PC-9 (cell line): ENCODE data around the gene MPV17. TPM values are rescaled to one million over a fixed set of nuclear protein-coding genes. Genes with fewer than 3 reads are reported as not detected.

ENCODE experiments used
- BruUV-seq: library from RNA; stranded (reverse); fragments of 400-500 nt; replicated peaks from 2 replicates; lab custom pipeline; 2021; lab: Mats Ljungman, UMichigan
- CTCF ChIA-PET: fragments of 300-600 bp; sonication (Branson Sonifier 250); formaldehyde crosslinking; loops from one replicate; lab custom pipeline; 2022; ENCODE audit warnings: antibody characterized with exemption; lab: Charles Lee
- POLR2A ChIA-PET: fragments of 300-600 bp; sonication (Branson Sonifier 250); formaldehyde crosslinking; loops from one replicate; lab custom pipeline; 2022; ENCODE audit warnings: antibody characterized with exemption; ENCODE audit not compliant: unreplicated experiment; lab: Charles Lee
- DNase-seq, 2 experiments: peaks; one replicate each; pipeline versions ENCODE4 v3.0.0 to v3.0.0-alpha.2; 2015 to 2022; ENCODE audit warnings: mixed read lengths in 1 of 2
- H2AFZ ChIP-seq: fragments of 200-600 bp; sonication (generic); 2 replicates; pipeline ENCODE4 v1.8.1; 2017; ENCODE audit warnings: antibody characterized with exemption
- H3F3A ChIP-seq: fragments of 200-600 bp; sonication (generic); 2 replicates; pipeline ENCODE4 v1.8.1; 2017; ENCODE audit warnings: antibody characterized with exemption, mild to moderate bottlenecking, low read depth; ENCODE audit not compliant: insufficient read depth
- H3K27ac ChIP-seq: fragments of 200-600 bp; sonication (generic); 2 replicates; pipeline ENCODE4 v1.6.1; 2016; ENCODE audit warnings: mixed run types
- H3K27me3 ChIP-seq: fragments of 200-600 bp; sonication (generic); 2 replicates; pipeline ENCODE4 v1.6.1; 2016; ENCODE audit warnings: low read depth, mixed run types; ENCODE audit not compliant: insufficient read depth
- H3K36me3 ChIP-seq: fragments of 200-600 bp; sonication (generic); 2 replicates; pipeline ENCODE4 v1.6.1; 2016; ENCODE audit warnings: low read depth, mixed run types
- H3K4me1 ChIP-seq: fragments of 200-600 bp; sonication (generic); replicated peaks from 2 replicates; pipeline ENCODE4 v1.6.1; 2016; ENCODE audit warnings: mixed run types; ENCODE audit not compliant: insufficient read depth
- H3K4me2 ChIP-seq: fragments of 200-600 bp; sonication (generic); 2 replicates; pipeline ENCODE4 v1.6.1; 2017; ENCODE audit warnings: mixed run types
- H3K4me3 ChIP-seq: fragments of 200-600 bp; sonication (generic); 2 replicates; pipeline ENCODE4 v1.6.1; 2016; ENCODE audit warnings: mixed run types
- H3K79me2 ChIP-seq: fragments of 200-600 bp; sonication (generic); 2 replicates; pipeline ENCODE4 v1.6.1; 2017; ENCODE audit warnings: low read depth, mixed run types
- H3K9me2 ChIP-seq: fragments of 200-600 bp; sonication (generic); 2 replicates; pipeline ENCODE4 v1.8.1; 2017; ENCODE audit warnings: mild to moderate bottlenecking; ENCODE audit not compliant: insufficient read depth
- H3K9me3 ChIP-seq: fragments of 200-600 bp; sonication (generic); 2 replicates; pipeline ENCODE4 v1.8.1; 2016; ENCODE audit warnings: low read depth; ENCODE audit not compliant: insufficient read depth
- H4K20me1 ChIP-seq: fragments of 200-600 bp; sonication (generic); 2 replicates; pipeline ENCODE4 v1.8.1; 2017; ENCODE audit not compliant: insufficient read depth
- CTCF ChIP-seq: fragments of 200-600 bp; sonication (generic); conservative IDR thresholded peaks from 2 replicates; pipeline ENCODE4 v1.6.1; 2017; ENCODE audit warnings: mixed run types, antibody characterized with exemption, mild to moderate bottlenecking, moderate library complexity
- EZH2 ChIP-seq: fragments of 200-600 bp; sonication (generic); IDR thresholded peaks from 2 replicates; pipeline ENCODE4 v1.8.0; 2017; ENCODE audit warnings: antibody characterized with exemption, low read depth
- intact Hi-C: fragments of 100-400 bp; cut with micrococcal nuclease; formaldehyde crosslinking; loops from one replicate; pipeline ENCODE4 v1.10.0; 2022; ENCODE audit not compliant: unreplicated experiment
- total RNA-seq: library from RNA; stranded (reverse); gene quantifications from 2 replicates; pipeline ENCODE4 v1.2.3, GENCODE V29; 2021

The MPV17 gene
- total RNA-seq, 1 experiment from 2014 or later, result 47.5 TPM

DNA sequence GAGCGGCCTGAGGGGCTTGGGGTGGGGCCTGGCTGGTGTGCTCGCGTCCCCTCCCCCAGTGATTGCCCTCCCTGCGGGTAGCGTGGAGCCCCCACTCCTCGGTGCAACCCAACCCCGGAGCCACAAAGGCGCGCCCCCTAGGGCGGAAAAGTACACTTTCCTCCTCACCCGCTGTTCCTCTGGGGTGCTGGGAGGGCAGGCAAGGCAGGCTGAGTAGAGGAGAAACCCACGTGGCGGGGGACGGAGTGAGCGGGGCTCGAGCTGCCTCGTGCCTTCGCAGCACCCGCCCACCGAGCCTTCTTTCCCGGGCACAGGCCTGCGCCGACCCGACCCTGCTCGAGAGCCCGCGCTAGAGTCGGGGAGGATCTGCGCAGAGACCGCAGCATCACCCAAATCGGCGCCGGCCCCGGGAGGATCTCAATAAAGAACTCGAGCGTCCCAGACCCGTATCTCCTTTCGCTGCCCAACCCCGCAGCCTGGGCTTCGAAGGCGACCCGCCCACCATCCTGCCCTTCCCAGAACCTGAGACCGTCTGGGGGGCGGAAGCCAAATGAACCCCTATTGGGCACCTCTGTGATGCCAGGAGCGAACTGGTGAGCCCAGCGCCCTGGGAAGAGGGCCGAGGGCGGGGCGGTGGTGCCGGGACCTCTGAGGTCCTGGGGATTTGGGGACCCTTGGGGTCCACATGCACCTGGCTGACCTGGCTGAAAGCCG is 16.2 kb downstream of the MPV17 start:
- no peak overlapping the region for H2AFZ ChIP-seq
- CTCF ChIA-PET, result no interaction called here
- no peaks in the 10 kb centered on the region for H4K20me1 ChIP-seq
- no peak overlapping the region for H3K27ac ChIP-seq
- H3K4me3 ChIP-seq, result no peak overlapping the region
- no peaks in the 10 kb centered on the region; the same call in 1 of the 2 replicates for H3K4me1 ChIP-seq
- intact Hi-C loops, result no loop called here
- H3K9me3 ChIP-seq, result no peaks in the 10 kb centered on the region
- no peaks in the 10 kb centered on the region for H3K36me3 ChIP-seq
- H3F3A ChIP-seq, result no peaks in the 10 kb centered on the region
- POLR2A ChIA-PET, result no interaction called here
- no peak overlapping the region for H3K4me2 ChIP-seq
- H3K79me2 ChIP-seq, result no peaks in the 10 kb centered on the region
- no peaks in the 10 kb centered on the region for H3K27me3 ChIP-seq
- no TSS peak for BruUV-seq
- no peaks in the 10 kb centered on the region for H3K9me2 ChIP-seq
- TF ChIP-seq CTCF (no peak), EZH2 (no peak)
- no peak for DNase-seq

DNA sequence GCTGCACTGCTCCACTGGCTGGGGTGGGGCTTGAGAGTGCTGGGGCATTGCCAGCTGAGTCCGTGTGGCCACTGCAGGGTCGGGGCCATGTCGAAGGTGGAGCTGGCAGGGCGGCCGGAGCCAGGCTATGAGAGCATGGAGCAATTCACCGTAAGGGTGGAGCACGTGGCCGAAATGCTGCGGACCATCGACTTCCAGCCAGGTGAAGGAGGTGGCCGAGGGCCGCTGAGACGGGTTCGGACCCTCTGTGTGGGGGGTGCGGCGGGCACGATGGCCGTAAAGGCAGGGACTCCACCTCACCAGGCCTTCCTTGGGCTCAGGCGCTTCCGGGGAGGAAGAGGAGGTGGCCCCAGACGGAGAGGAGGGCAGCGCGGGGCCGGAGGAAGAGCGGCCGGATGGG is 16.8 kb downstream of the MPV17 start:
- H2AFZ ChIP-seq, result no peak overlapping the region
- ChIA-PET CTCF (no interaction called here), POLR2A (no interaction called here)
- H3K4me1 ChIP-seq, result no peaks in the 10 kb centered on the region; the same call in 1 of the 2 replicates
- no peaks in the 10 kb centered on the region for H3K79me2 ChIP-seq
- no peaks in the 10 kb centered on the region for H3K9me3 ChIP-seq
- no peaks in the 10 kb centered on the region for H3K9me2 ChIP-seq
- TF ChIP-seq CTCF (no peak), EZH2 (no peak)
- H3K36me3 ChIP-seq, result no peaks in the 10 kb centered on the region
- no peak overlapping the region for H3K4me3 ChIP-seq
- H4K20me1 ChIP-seq, result no peaks in the 10 kb centered on the region
- BruUV-seq, result no TSS peak
- no peak for DNase-seq
- intact Hi-C loops, result no loop called here
- H3F3A ChIP-seq, result no peaks in the 10 kb centered on the region
- H3K27me3 ChIP-seq, result no peaks in the 10 kb centered on the region
- H3K27ac ChIP-seq, result no peak overlapping the region
- H3K4me2 ChIP-seq, result no peak overlapping the region

DNA sequence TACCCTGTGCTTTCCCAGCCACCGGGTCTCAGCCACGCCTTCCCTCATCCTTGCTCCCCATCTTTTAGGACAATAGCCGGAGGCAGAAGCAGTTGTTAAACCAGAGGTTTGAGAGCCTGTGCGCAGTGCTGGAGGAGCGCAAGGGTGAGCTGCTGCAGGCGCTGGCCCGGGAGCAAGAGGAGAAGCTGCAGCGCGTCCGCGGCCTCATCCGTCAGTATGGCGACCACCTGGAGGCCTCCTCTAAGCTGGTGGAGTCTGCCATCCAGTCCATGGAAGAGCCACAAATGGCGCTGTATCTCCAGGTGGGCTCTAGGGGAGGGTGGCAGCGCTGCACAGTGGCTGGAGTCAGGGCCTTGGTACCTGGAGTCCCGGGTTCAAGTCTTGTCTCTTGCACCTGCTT is 17.4 kb downstream of the MPV17 start:
- Histone ChIP-seq H3K4me2 (no peak overlapping the region), H3K79me2 (no peaks in the 10 kb centered on the region), H3K9me3 (no peaks in the 10 kb centered on the region), H3K36me3 (no peaks in the 10 kb centered on the region), H4K20me1 (no peaks in the 10 kb centered on the region), H3K27me3 (no peaks in the 10 kb centered on the region), H2AFZ (no peak overlapping the region), H3K4me1 (no peaks in the 10 kb centered on the region; the same call in 1 of the 2 replicates), H3K9me2 (no peaks in the 10 kb centered on the region), H3K4me3 (no peak overlapping the region), H3K27ac (no peak overlapping the region), H3F3A (no peaks in the 10 kb centered on the region)
- DNase-seq, result no peak
- no peak for TF ChIP-seq EZH2
- TF ChIP-seq CTCF, result no peak
- intact Hi-C loops, result no loop called here
- CTCF ChIA-PET, result no interaction called here
- no TSS peak for BruUV-seq
- POLR2A ChIA-PET, result interaction anchor here (0.6 kb wide), 1 partner anchor 57 kb away, joined by 3 read pairs; no protein-coding TSS in a partner anchor
